OCI-LY3 (cell line): ENCODE results near the gene CCDC177.

Experiments used
- H2AFZ ChIP-seq: fragments of 200-600, 300-600 bp; shearing (Covaris generic); 2 replicates; pipeline ENCODE4 v1.6.0; 2014; ENCODE audit warnings: antibody characterized with exemption, low read depth, low read length
- H3K27ac ChIP-seq: fragments of 200-600, 300-600 bp; sonication (generic); 2 replicates; pipeline ENCODE4 v1.5.1; 2014; ENCODE audit warnings: mild to moderate bottlenecking, low read length, moderate library complexity, mixed read lengths
- H3K27me3 ChIP-seq: fragments of 200-600, 300-600 bp; sonication (generic); 2 replicates; pipeline ENCODE4 v1.6.1; 2014; ENCODE audit warnings: low read depth, low read length, mixed read lengths
- H3K36me3 ChIP-seq: fragments of 200-600, 300-600 bp; sonication (generic); replicated peaks from 2 replicates; pipeline ENCODE3; 2014; ENCODE audit warnings: low read depth, low read length, mixed read lengths
- H3K4me1 ChIP-seq: fragments of 300-600, 200-600 bp; sonication (generic); 2 replicates; pipeline ENCODE4 v1.6.1; 2014; ENCODE audit warnings: low read length, mixed read lengths
- H3K4me2 ChIP-seq: fragments of 200-600, 300-600 bp; sonication (generic); 2 replicates; pipeline ENCODE4 v1.6.1; 2014; ENCODE audit warnings: low read length, mixed read lengths
- H3K4me3 ChIP-seq: fragments of 300-600, 200-600 bp; sonication (generic); 2 replicates; pipeline ENCODE4 v1.5.1; 2014; ENCODE audit warnings: antibody characterized with exemption, mild to moderate bottlenecking, low read length, moderate library complexity
- H3K79me2 ChIP-seq: fragments of 300-600, 200-600 bp; shearing (Covaris generic); 2 replicates; pipeline ENCODE4 v1.6.1; 2014; ENCODE audit warnings: mild to moderate bottlenecking, low read length, mixed read lengths
- H3K9ac ChIP-seq: fragments of 300-600, 200-600 bp; shearing (Covaris generic); 2 replicates; pipeline ENCODE4 v1.6.0; 2014; ENCODE audit warnings: mild to moderate bottlenecking, low read length, moderate library complexity
- H3K9me3 ChIP-seq: fragments of 200-600, 300-600 bp; shearing (Covaris generic); 2 replicates; pipeline ENCODE4 v1.6.1; 2014; ENCODE audit warnings: low read length, mixed read lengths; ENCODE audit not compliant: insufficient read depth
- H4K20me1 ChIP-seq: fragments of 200-600, 300-600 bp; sonication (generic); 2 replicates; pipeline ENCODE4 v1.6.1; 2016; ENCODE audit warnings: low read length, mixed read lengths; ENCODE audit not compliant: insufficient read depth
- CTCF ChIP-seq: fragments of 200-600, 300-600 bp; sonication (generic); IDR thresholded peaks from 2 replicates; pipeline ENCODE4 v1.5.1; 2014; ENCODE audit warnings: antibody characterized with exemption, low read length, low read depth
- EZH2phosphoT487 ChIP-seq: fragments of 200-600 bp; shearing (Covaris generic); IDR thresholded peaks from 2 replicates; pipeline ENCODE4 v1.6.1; 2018; ENCODE audit warnings: antibody characterized with exemption, mixed run types, low read depth

The CCDC177 gene

GRCh38 chr14:69582212-69582611 lies 7.5 kb upstream of the CCDC177 start:
- Histone ChIP-seq H3K27ac (no peak overlapping the region), H3K79me2 (no peaks in the 10 kb centered on the region), H3K9me3 (no peaks in the 10 kb centered on the region)

GRCh38 chr14:69581316-69581935 lies 6.8 kb upstream of the CCDC177 start:
- Histone ChIP-seq H3K79me2 (no peaks in the 10 kb centered on the region), H3K9ac (no peak overlapping the region), H3K4me2 (no peak overlapping the region), H3K4me1 (peaks cover 7% of the 10 kb centered on the region; the same call in 1 of the 2 replicates), H4K20me1 (no peaks in the 10 kb centered on the region), H3K27me3 (peaks cover 18% of the 10 kb centered on the region; the same call in 1 of the 2 replicates), H3K36me3 (no peaks in the 10 kb centered on the region), H3K9me3 (no peaks in the 10 kb centered on the region), H3K27ac (no peak overlapping the region), H3K4me3 (no peak overlapping the region), H2AFZ (no peak overlapping the region)
- TF ChIP-seq CTCF (no peak), EZH2phosphoT487 (no peak)

More at GRCh38 chr14:69582212-69582611, 7.5 kb upstream of the CCDC177 start:
- H3K4me2 ChIP-seq, result no peak overlapping the region
- H3K9ac ChIP-seq, result no peak overlapping the region
- H2AFZ ChIP-seq, result no peak overlapping the region
- no peaks in the 10 kb centered on the region for H4K20me1 ChIP-seq
- H3K4me3 ChIP-seq, result no peak overlapping the region
- peaks cover 7% of the 10 kb centered on the region; the same call in 1 of the 2 replicates for H3K4me1 ChIP-seq
- no peaks in the 10 kb centered on the region for H3K36me3 ChIP-seq
- H3K27me3 ChIP-seq, result peaks cover 12% of the 10 kb centered on the region; the same call in 1 of the 2 replicates
- no peak for TF ChIP-seq EZH2phosphoT487
- no peak for TF ChIP-seq CTCF

GRCh38 chr14:69580009-69580577 lies 5.4 kb upstream of the CCDC177 start:
- Histone ChIP-seq H3K4me3 (no peak overlapping the region), H3K27me3 (peaks cover 22% of the 10 kb centered on the region; the same call in 1 of the 2 replicates), H3K27ac (no peak overlapping the region), H3K79me2 (no peaks in the 10 kb centered on the region), H3K9ac (no peak overlapping the region), H3K36me3 (no peaks in the 10 kb centered on the region), H3K4me2 (no peak overlapping the region), H3K4me1 (peaks cover 7% of the 10 kb centered on the region; the same call in 1 of the 2 replicates), H4K20me1 (no peaks in the 10 kb centered on the region), H2AFZ (no peak overlapping the region), H3K9me3 (no peaks in the 10 kb centered on the region)
- TF ChIP-seq EZH2phosphoT487 (no peak), CTCF (peak; percentile 73)

- TF ChIP-seq CTCF, result no peak
- TF ChIP-seq EZH2phosphoT487, result no peak
Observed at GRCh38 chr14:69579476-69579875, 4.8 kb upstream of the CCDC177 start.

More at GRCh38 chr14:69579476-69579875, 4.8 kb upstream of the CCDC177 start:
- Histone ChIP-seq H3K27me3 (peaks cover 22% of the 10 kb centered on the region; the same call in 1 of the 2 replicates), H3K4me3 (no peak overlapping the region), H3K36me3 (no peaks in the 10 kb centered on the region), H4K20me1 (no peaks in the 10 kb centered on the region), H3K4me2 (no peak overlapping the region), H3K4me1 (peaks cover 7% of the 10 kb centered on the region; the same call in 1 of the 2 replicates), H3K9ac (no peak overlapping the region), H3K27ac (no peak overlapping the region), H2AFZ (no peak overlapping the region), H3K9me3 (no peaks in the 10 kb centered on the region), H3K79me2 (no peaks in the 10 kb centered on the region)
